Vagina (tissue), 2 donors: ENCODE data around the gene DAB1. TPM values are rescaled to one million over a fixed set of nuclear protein-coding genes. Genes with fewer than 3 reads are reported as not detected.

Source experiments
- DNase-seq, 2 donors: peaks; one replicate each; pipeline ENCODE4 v3.0.0-alpha.2; 2017; ENCODE audit errors: extremely low spot score in 2 of 2
- H3K27ac ChIP-seq: fragments of 200-600 bp; sonication (generic); one replicate; pipeline ENCODE4 v1.5.1; 2019
- H3K27me3 ChIP-seq: fragments of 200-600 bp; sonication (generic); one replicate; pipeline ENCODE4 v1.5.1; 2019
- H3K36me3 ChIP-seq, 2 donors: fragments of 200-600 bp; sonication (generic); one replicate each; pipeline ENCODE4 v1.5.1; 2017 to 2019
- H3K4me1 ChIP-seq: fragments of 200-600 bp; sonication (generic); one replicate; pipeline ENCODE4 v1.5.1; 2019
- H3K4me3 ChIP-seq, 2 donors: fragments of 200-600 bp; sonication (generic); 1 replicate in 1 of 2; 2 replicates in 1 of 2; pipeline ENCODE4 v1.5.1; 2016 to 2019
- H3K9me3 ChIP-seq: fragments of 200-600 bp; sonication (generic); one replicate; pipeline ENCODE4 v1.5.1; 2019
- POLR2A ChIP-seq, 2 donors: fragments of 450-650 bp; IDR thresholded peaks; one replicate each; pipeline ENCODE4 v1.6.1; 2017; ENCODE audit warnings: antibody characterized with exemption in 2 of 2, mild to moderate bottlenecking in 2 of 2, moderate library complexity in 2 of 2
- POLR2AphosphoS5 ChIP-seq, 2 donors: sonication (generic); formaldehyde crosslinking; IDR thresholded peaks; one replicate each; pipeline ENCODE4 v1.9.0; 2017; ENCODE audit warnings: antibody characterized with exemption in 2 of 2, mild to moderate bottlenecking in 2 of 2, low read depth in 1 of 2; ENCODE audit not compliant: insufficient read depth in 1 of 2
- intact Hi-C: fragments of 100-400 bp; cut with DNase I; formaldehyde crosslinking; loops from one replicate; pipeline ENCODE4 v1.15.1; 2023
- total RNA-seq: library from RNA; depleted of rRNA; stranded (reverse); fragments of >200 nt; gene quantifications from one replicate; pipeline ENCODE4 v1.2.3, GENCODE V29; 2016
- TF ChIP-seq, protein P1 (sequence below), 3 experiments: fragments of 450-650 bp in 2 of 3; fragments of 200-600 bp in 1 of 3; sonication (generic) in 1 of 3; IDR thresholded peaks; one replicate each; pipeline ENCODE4 v1.5.1; 2017 to 2019; ENCODE audit warnings: antibody characterized with exemption in 3 of 3, mild to moderate bottlenecking in 2 of 3, moderate library complexity in 2 of 3

The DAB1 gene
- total RNA-seq, 1 donor from 2014 or later = 0.25 TPM

- Histone ChIP-seq H3K9me3 (no peaks in the 10 kb centered on the region), H3K4me3 (no peak overlapping the region), H3K36me3 (no peaks in the 10 kb centered on the region), H3K27ac (no peak overlapping the region), H3K4me1 (no peaks in the 10 kb centered on the region), H3K27me3 (no peaks in the 10 kb centered on the region)
- TF ChIP-seq POLR2AphosphoS5 (IDR thresholded peaks at IDR 0.05; ENCODE audit: insufficient read depth in 1 of 2, low read depth in 1 of 2) (no peak), POLR2A (IDR thresholded peaks at IDR 0.05) (no peak)
- TF ChIP-seq, protein P1, sequence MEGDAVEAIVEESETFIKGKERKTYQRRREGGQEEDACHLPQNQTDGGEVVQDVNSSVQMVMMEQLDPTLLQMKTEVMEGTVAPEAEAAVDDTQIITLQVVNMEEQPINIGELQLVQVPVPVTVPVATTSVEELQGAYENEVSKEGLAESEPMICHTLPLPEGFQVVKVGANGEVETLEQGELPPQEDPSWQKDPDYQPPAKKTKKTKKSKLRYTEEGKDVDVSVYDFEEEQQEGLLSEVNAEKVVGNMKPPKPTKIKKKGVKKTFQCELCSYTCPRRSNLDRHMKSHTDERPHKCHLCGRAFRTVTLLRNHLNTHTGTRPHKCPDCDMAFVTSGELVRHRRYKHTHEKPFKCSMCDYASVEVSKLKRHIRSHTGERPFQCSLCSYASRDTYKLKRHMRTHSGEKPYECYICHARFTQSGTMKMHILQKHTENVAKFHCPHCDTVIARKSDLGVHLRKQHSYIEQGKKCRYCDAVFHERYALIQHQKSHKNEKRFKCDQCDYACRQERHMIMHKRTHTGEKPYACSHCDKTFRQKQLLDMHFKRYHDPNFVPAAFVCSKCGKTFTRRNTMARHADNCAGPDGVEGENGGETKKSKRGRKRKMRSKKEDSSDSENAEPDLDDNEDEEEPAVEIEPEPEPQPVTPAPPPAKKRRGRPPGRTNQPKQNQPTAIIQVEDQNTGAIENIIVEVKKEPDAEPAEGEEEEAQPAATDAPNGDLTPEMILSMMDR (IDR thresholded peaks at IDR 0.05) = no peak
- no peak for DNase-seq
- intact Hi-C loops = no loop called here
Measured at GRCh38 chr1:57046462-57046861, 377.4 kb downstream of the DAB1 start.

DNA sequence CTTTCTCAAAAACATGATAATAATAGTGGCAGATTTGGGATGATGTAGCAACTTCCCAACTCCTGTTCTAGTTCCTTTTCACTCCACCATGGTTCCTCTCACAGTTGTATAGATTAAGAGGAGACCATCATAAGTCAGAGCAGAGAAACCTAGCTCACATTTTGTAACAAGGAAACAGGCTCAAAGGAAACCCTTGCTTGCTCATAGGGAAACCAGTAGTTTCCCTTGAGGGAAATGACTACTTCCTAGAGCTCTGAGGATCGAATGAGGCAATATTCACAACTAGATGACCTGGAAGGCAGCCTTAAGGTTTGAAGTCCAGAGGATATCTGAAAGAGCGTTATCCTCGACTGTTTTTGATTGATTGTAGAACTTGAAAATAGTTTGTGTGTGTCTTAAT, 382.0 kb downstream of the DAB1 start:
- Histone ChIP-seq H3K27ac (no peak overlapping the region), H3K36me3 (no peaks in the 10 kb centered on the region), H3K4me3 (no peak overlapping the region), H3K4me1 (no peaks in the 10 kb centered on the region), H3K9me3 (no peaks in the 10 kb centered on the region), H3K27me3 (no peaks in the 10 kb centered on the region)
- no peak for TF ChIP-seq POLR2AphosphoS5 (IDR thresholded peaks at IDR 0.05; ENCODE audit: insufficient read depth in 1 of 2, low read depth in 1 of 2)
- TF ChIP-seq POLR2A (IDR thresholded peaks at IDR 0.05) = no peak
- TF ChIP-seq, protein P1 (IDR thresholded peaks at IDR 0.05) = no peak
- intact Hi-C loops = no loop called here
- no peak for DNase-seq

GRCh38 chr1:57040811-57041210, 383.0 kb downstream of the DAB1 start:
- Histone ChIP-seq H3K27me3 (no peaks in the 10 kb centered on the region), H3K4me1 (no peaks in the 10 kb centered on the region), H3K4me3 (no peak overlapping the region), H3K36me3 (no peaks in the 10 kb centered on the region), H3K9me3 (no peaks in the 10 kb centered on the region), H3K27ac (no peak overlapping the region)
- DNase-seq = no peak
- intact Hi-C loops = no loop called here
- TF ChIP-seq, protein P1 (IDR thresholded peaks at IDR 0.05) = no peak
- no peak for TF ChIP-seq POLR2AphosphoS5 (IDR thresholded peaks at IDR 0.05; ENCODE audit: insufficient read depth in 1 of 2, low read depth in 1 of 2)
- TF ChIP-seq POLR2A (IDR thresholded peaks at IDR 0.05) = no peak

DNA sequence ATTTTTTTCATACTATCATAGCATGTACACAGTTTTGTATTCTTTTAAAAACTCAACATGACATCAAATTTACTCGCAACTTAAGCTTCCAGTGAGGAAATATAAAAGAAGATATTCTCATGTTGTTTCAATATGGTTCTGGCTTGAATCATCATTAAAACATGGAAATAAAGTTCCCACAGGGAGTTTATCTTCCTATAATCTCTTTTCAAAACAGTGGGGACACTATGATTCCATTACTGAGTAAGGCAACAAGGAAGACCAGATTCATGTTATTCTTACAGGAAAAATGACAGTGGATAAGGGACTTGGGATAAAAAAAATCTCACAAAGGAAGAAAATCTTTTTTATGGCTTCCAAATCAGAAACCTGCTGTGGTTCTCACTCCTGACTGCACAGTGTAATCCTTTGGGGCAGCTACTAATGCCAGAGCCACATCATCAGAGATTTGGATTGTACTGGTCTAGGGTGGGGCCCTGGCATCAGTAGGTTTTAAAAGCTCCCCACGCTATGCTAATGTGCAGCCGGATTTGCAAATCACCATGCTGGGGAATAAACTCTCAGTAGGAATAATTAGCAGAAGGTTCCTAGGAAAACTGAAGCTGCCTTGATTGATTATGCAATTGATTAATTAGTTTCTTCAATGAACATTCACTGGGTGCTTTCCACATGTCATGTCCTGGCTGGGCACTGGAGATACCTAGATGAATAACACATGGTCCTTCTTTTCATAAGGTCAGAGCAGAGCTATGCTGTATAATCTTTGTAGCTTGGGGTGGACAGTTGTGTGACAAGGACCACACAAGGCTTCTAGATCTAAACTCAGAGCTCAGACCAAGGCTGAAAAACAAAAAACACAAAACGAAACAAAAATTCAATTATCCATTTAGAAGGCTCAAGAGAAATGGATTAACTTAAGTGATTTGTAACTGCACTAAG, 386.9 kb downstream of the DAB1 start:
- TF ChIP-seq, protein P1 (IDR thresholded peaks at IDR 0.05) = no peak
- no peak for TF ChIP-seq POLR2A (IDR thresholded peaks at IDR 0.05)
- TF ChIP-seq POLR2AphosphoS5 (IDR thresholded peaks at IDR 0.05; ENCODE audit: insufficient read depth in 1 of 2, low read depth in 1 of 2) = no peak
- H3K4me1 ChIP-seq = no peaks in the 10 kb centered on the region
- no peak overlapping the region for H3K4me3 ChIP-seq
- no peaks in the 10 kb centered on the region for H3K9me3 ChIP-seq
- intact Hi-C loops = no loop called here
- no peaks in the 10 kb centered on the region for H3K27me3 ChIP-seq
- no peaks in the 10 kb centered on the region for H3K36me3 ChIP-seq
- no peak overlapping the region for H3K27ac ChIP-seq
- DNase-seq = no peak

DNA sequence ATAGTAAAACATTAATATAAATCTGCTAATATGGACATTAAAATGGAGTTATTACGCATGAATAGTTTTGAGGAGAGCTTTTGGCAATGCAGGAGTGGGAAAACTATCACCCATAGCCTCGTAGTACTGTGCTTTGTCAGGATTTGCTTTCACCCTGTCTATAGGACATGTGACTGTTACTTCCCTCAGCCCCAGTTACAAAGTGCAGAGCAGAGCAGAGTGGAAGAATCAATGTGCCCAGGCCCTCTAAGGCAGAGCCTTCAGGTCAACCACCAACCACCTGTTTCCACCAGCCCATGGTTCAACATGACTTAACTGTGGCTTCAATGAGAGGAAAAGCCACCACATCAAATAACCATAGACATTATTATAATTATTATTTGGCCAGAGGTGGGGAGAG, 389.1 kb downstream of the DAB1 start:
- Histone ChIP-seq H3K36me3 (no peaks in the 10 kb centered on the region), H3K27ac (no peak overlapping the region), H3K27me3 (no peaks in the 10 kb centered on the region), H3K9me3 (no peaks in the 10 kb centered on the region), H3K4me3 (no peak overlapping the region), H3K4me1 (peaks cover 4% of the 10 kb centered on the region)
- no peak for DNase-seq
- TF ChIP-seq, protein P1 (IDR thresholded peaks at IDR 0.05) = no peak
- TF ChIP-seq POLR2AphosphoS5 (IDR thresholded peaks at IDR 0.05; ENCODE audit: insufficient read depth in 1 of 2, low read depth in 1 of 2) (no peak), POLR2A (IDR thresholded peaks at IDR 0.05) (no peak)
- intact Hi-C loops = no loop called here
